ENCODE data around the gene AKT3. TPM values are rescaled to one million over a fixed set of nuclear protein-coding genes. Genes with fewer than 3 reads are reported as not detected.

AKT3 gene
- total RNA-seq, 1 donor from 2014 or later = 61.9 TPM

- peaks cover 0 to 36% of the 10 kb centered on the region in 2 donors for H3K36me3 ChIP-seq
Observed at GRCh38 chr1:243507001-243507671, 342.9 kb downstream of the AKT3 start.

GRCh38 chr1:243505986-243506689 is 343.9 kb downstream of the AKT3 start:
- TF ChIP-seq POLR2AphosphoS5 (IDR thresholded peaks at IDR 0.05; ENCODE audit: insufficient read depth in 1 of 2, low read depth in 1 of 2) (no peak), CTCF (IDR thresholded peaks at IDR 0.05) (no peak), POLR2A (IDR thresholded peaks at IDR 0.05) (no peak)
- no peak for DNase-seq (ENCODE audit: extremely low spot score in 2 of 2)
- H3K27ac ChIP-seq = no peak overlapping the region
- H3K36me3 ChIP-seq = peaks cover 0 to 32% of the 10 kb centered on the region in 2 donors
- no peaks in the 10 kb centered on the region for H3K9me3 ChIP-seq
- intact Hi-C loops (cut with DNase I) = no loop called here
- H3K4me1 ChIP-seq = peaks cover 5% of the 10 kb centered on the region
- no peaks in the 10 kb centered on the region for H3K27me3 ChIP-seq
- H3K4me3 ChIP-seq = no peak overlapping the region

More at GRCh38 chr1:243507001-243507671, 342.9 kb downstream of the AKT3 start:
- Histone ChIP-seq H3K27ac (no peak overlapping the region), H3K9me3 (no peaks in the 10 kb centered on the region), H3K27me3 (no peaks in the 10 kb centered on the region), H3K4me3 (no peak overlapping the region), H3K4me1 (peaks cover 5% of the 10 kb centered on the region)
- no peak for DNase-seq (ENCODE audit: extremely low spot score in 2 of 2)
- TF ChIP-seq POLR2AphosphoS5 (IDR thresholded peaks at IDR 0.05; ENCODE audit: insufficient read depth in 1 of 2, low read depth in 1 of 2) (no peak), POLR2A (IDR thresholded peaks at IDR 0.05) (no peak), CTCF (IDR thresholded peaks at IDR 0.05) (no peak)
- intact Hi-C loops (cut with DNase I) = no loop called here

- Histone ChIP-seq H3K4me1 (peaks cover 5% of the 10 kb centered on the region), H3K4me3 (no peak overlapping the region), H3K27me3 (no peaks in the 10 kb centered on the region), H3K36me3 (peaks cover 0 to 27% of the 10 kb centered on the region in 2 donors), H3K27ac (no peak overlapping the region), H3K9me3 (no peaks in the 10 kb centered on the region)
- no peak for DNase-seq (ENCODE audit: extremely low spot score in 2 of 2)
- TF ChIP-seq POLR2AphosphoS5 (IDR thresholded peaks at IDR 0.05; ENCODE audit: insufficient read depth in 1 of 2, low read depth in 1 of 2) = no peak
- no peak for TF ChIP-seq CTCF (IDR thresholded peaks at IDR 0.05)
- TF ChIP-seq POLR2A (IDR thresholded peaks at IDR 0.05) = no peak
- intact Hi-C loops (cut with DNase I) = no loop called here
Observed at GRCh38 chr1:243503155-243503554, 346.9 kb downstream of the AKT3 start.

- Histone ChIP-seq H3K27me3 (no peaks in the 10 kb centered on the region), H3K27ac (no peak overlapping the region), H3K9me3 (no peaks in the 10 kb centered on the region), H3K36me3 (peaks cover 0 to 27% of the 10 kb centered on the region in 2 donors), H3K4me3 (no peak overlapping the region), H3K4me1 (peaks cover under 1% of the 10 kb centered on the region)
- intact Hi-C loops (cut with DNase I) = no loop called here
- no peak for TF ChIP-seq CTCF (IDR thresholded peaks at IDR 0.05)
- TF ChIP-seq POLR2AphosphoS5 (IDR thresholded peaks at IDR 0.05; ENCODE audit: insufficient read depth in 1 of 2, low read depth in 1 of 2) = no peak
- no peak for TF ChIP-seq POLR2A (IDR thresholded peaks at IDR 0.05)
- DNase-seq (ENCODE audit: extremely low spot score in 2 of 2) = no peak
Observed at GRCh38 chr1:243501002-243501401, 349.0 kb downstream of the AKT3 start.

GRCh38 chr1:243500512-243500911 is 349.5 kb downstream of the AKT3 start:
- no peaks in the 10 kb centered on the region for H3K27me3 ChIP-seq
- H3K9me3 ChIP-seq = no peaks in the 10 kb centered on the region
- H3K4me1 ChIP-seq = peaks cover 4% of the 10 kb centered on the region
- H3K4me3 ChIP-seq = no peak overlapping the region
- intact Hi-C loops (cut with DNase I) = no loop called here
- TF ChIP-seq POLR2A (IDR thresholded peaks at IDR 0.05) (no peak), CTCF (IDR thresholded peaks at IDR 0.05) (no peak), POLR2AphosphoS5 (IDR thresholded peaks at IDR 0.05; ENCODE audit: insufficient read depth in 1 of 2, low read depth in 1 of 2) (no peak)
- DNase-seq (ENCODE audit: extremely low spot score in 2 of 2) = peak in 1 of 2 donors; percentile 28
- peaks cover 0 to 27% of the 10 kb centered on the region in 2 donors for H3K36me3 ChIP-seq
- no peak overlapping the region for H3K27ac ChIP-seq

All from vagina (tissue), 2 donors.